H1 (cell line): ENCODE results near the gene ARPC2. TPM values are rescaled to one million over a fixed set of nuclear protein-coding genes. Genes with fewer than 3 reads are reported as not detected.

Experiments used
- CTCF ChIA-PET: fragments of 300-600 bp; sonication (Branson Sonifier 250); formaldehyde crosslinking; loops from one replicate; lab custom pipeline; 2021; ENCODE audit not compliant: partially characterized antibody; lab: Charles Lee
- POLR2A ChIA-PET: fragments of 300-600 bp; sonication (Branson Sonifier 250); formaldehyde crosslinking; loops from one replicate; lab custom pipeline; 2021; ENCODE audit warnings: inconsistent platforms; ENCODE audit not compliant: partially characterized antibody; lab: Charles Lee
- DNase-seq, 2 experiments: peaks; one replicate each; pipeline versions ENCODE4 v3.0.0 to v3.0.0-alpha.2; 2010 to 2022; ENCODE audit warnings: low spot score in 2 of 2, low read depth in 1 of 2, mixed read lengths in 1 of 2
- FAIRE-seq: peaks from 2 replicates; lab custom pipeline; 2011; peaks lifted over from hg19 to GRCh38; lab: Jason Lieb, UNC
- H2AFZ ChIP-seq: 2 replicates; pipeline ENCODE4 v1.8.1; 2012; ENCODE audit warnings: low read length, inconsistent platforms
- H2AK5ac ChIP-seq: 2 replicates; pipeline ENCODE4 v1.6.1; 2013; ENCODE audit warnings: low read depth, low read length
- H2BK120ac ChIP-seq: replicated peaks from 2 replicates; pipeline ENCODE3; 2013; ENCODE audit warnings: low read depth, low read length, inconsistent platforms
- H2BK12ac ChIP-seq: 2 replicates; pipeline ENCODE4 v1.6.1; 2013; ENCODE audit warnings: low read depth, low read length
- H2BK15ac ChIP-seq: 2 replicates; pipeline ENCODE4 v1.6.1; 2013; ENCODE audit warnings: low read length
- H2BK20ac ChIP-seq: 2 replicates; pipeline ENCODE4 v1.6.1; 2013; ENCODE audit warnings: low read length
- H2BK5ac ChIP-seq: 2 replicates; pipeline ENCODE4 v1.6.1; 2013; ENCODE audit warnings: low read depth, low read length
- H3K14ac ChIP-seq: 2 replicates; pipeline ENCODE4 v1.6.1; 2013; ENCODE audit warnings: inconsistent platforms; ENCODE audit not compliant: insufficient read length
- H3K18ac ChIP-seq: 2 replicates; pipeline ENCODE4 v1.6.1; 2013; ENCODE audit warnings: low read length; ENCODE audit errors: extremely low read depth
- H3K23ac ChIP-seq: 2 replicates; pipeline ENCODE4 v1.6.1; 2013; ENCODE audit warnings: inconsistent platforms; ENCODE audit not compliant: insufficient read length
- H3K23me2 ChIP-seq: 2 replicates; pipeline ENCODE4 v1.6.1; 2013; ENCODE audit warnings: low read depth, low read length
- H3K27ac ChIP-seq: 2 replicates; pipeline ENCODE4 v1.6.1; 2011; ENCODE audit warnings: low read depth, low read length, inconsistent platforms
- H3K27me3 ChIP-seq, 4 experiments: replicated peaks in 1 of 4; 1 replicate in 1 of 4; 2 replicates in 3 of 4; pipeline versions ENCODE4 v1.6.1 to v1.8.1; 2011 to 2013; ENCODE audit warnings: low read length in 3 of 4, mild to moderate bottlenecking in 3 of 4, inconsistent platforms in 2 of 4, mixed read lengths in 2 of 4, moderate library complexity in 1 of 4; ENCODE audit not compliant: control insufficient read depth in 3 of 4, insufficient read depth in 3 of 4; ENCODE audit errors: extremely low read depth in 1 of 4
- H3K36me3 ChIP-seq, 4 experiments: 2 replicates each; pipeline versions ENCODE4 v1.6.1 to v1.8.1; 2011 to 2013; ENCODE audit warnings: mild to moderate bottlenecking in 4 of 4, low read length in 3 of 4, moderate library complexity in 2 of 4, control low read depth in 1 of 4, inconsistent platforms in 1 of 4; ENCODE audit not compliant: insufficient read depth in 4 of 4, control insufficient read depth in 2 of 4
- H3K4ac ChIP-seq: replicated peaks from 2 replicates; pipeline ENCODE3; 2013; ENCODE audit warnings: low read length, low read depth, mixed read lengths, inconsistent platforms; ENCODE audit not compliant: insufficient read length
- H3K4me1 ChIP-seq, 4 experiments: replicated peaks in 1 of 4; 1 replicate in 1 of 4; 2 replicates in 3 of 4; pipeline versions ENCODE4 v1.6.1 to v1.8.1; 2011 to 2013; ENCODE audit warnings: low read length in 3 of 4, inconsistent platforms in 2 of 4, mixed read lengths in 1 of 4; ENCODE audit not compliant: insufficient read depth in 4 of 4, control insufficient read depth in 3 of 4
- H3K4me2 ChIP-seq, 2 experiments: 2 replicates each; pipeline versions ENCODE4 v1.6.1 to v1.8.1; 2011 to 2013; ENCODE audit warnings: low read depth in 2 of 2, low read length in 2 of 2, control low read depth in 1 of 2, inconsistent platforms in 1 of 2, mild to moderate bottlenecking in 1 of 2; ENCODE audit not compliant: insufficient read depth in 1 of 2
- H3K4me3 ChIP-seq, 4 experiments: fragments of 200-600, 300-600 bp in 1 of 4; sonication (generic), shearing (Covaris generic), sonication (Bioruptor Twin) in 1 of 4; 2 replicates each; pipeline versions ENCODE4 v1.5.1 to v1.8.1; 2011 to 2016; ENCODE audit warnings: low read length in 4 of 4, low read depth in 3 of 4, control low read depth in 2 of 4, inconsistent platforms in 2 of 4, mild to moderate bottlenecking in 2 of 4, mixed read lengths in 1 of 4, moderate library complexity in 1 of 4; ENCODE audit not compliant: insufficient read depth in 2 of 4; ENCODE audit errors: extremely low read depth in 1 of 4
- H3K56ac ChIP-seq: replicated peaks from 2 replicates; pipeline ENCODE3; 2013; ENCODE audit warnings: low read depth, mild to moderate bottlenecking, mixed read lengths, low read length, inconsistent platforms; ENCODE audit not compliant: insufficient read length
- H3K79me1 ChIP-seq: 2 replicates; pipeline ENCODE4 v1.6.1; 2013; ENCODE audit warnings: low read depth, low read length, control low read depth
- H3K79me2 ChIP-seq, 2 experiments: 2 replicates each; pipeline versions ENCODE4 v1.6.1 to v1.8.1; 2012 to 2013; ENCODE audit warnings: low read length in 2 of 2, mild to moderate bottlenecking in 2 of 2, inconsistent platforms in 1 of 2; ENCODE audit not compliant: insufficient read depth in 2 of 2, control insufficient read depth in 1 of 2
- H3K9ac ChIP-seq, 4 experiments: replicated peaks in 1 of 4; 1 replicate in 1 of 4; 2 replicates in 3 of 4; pipeline versions ENCODE4 v1.6.1 to v1.8.1; 2011 to 2013; ENCODE audit warnings: low read depth in 3 of 4, low read length in 3 of 4, control low read depth in 2 of 4, mild to moderate bottlenecking in 2 of 4, moderate library complexity in 2 of 4, inconsistent platforms in 1 of 4; ENCODE audit errors: extremely low read depth in 1 of 4
- H3K9me3 ChIP-seq, 2 experiments: 2 replicates each; pipeline versions ENCODE4 v1.6.1 to v1.8.1; 2012 to 2013; ENCODE audit warnings: mild to moderate bottlenecking in 2 of 2, moderate library complexity in 2 of 2, control low read depth in 1 of 2, inconsistent platforms in 1 of 2, low read depth in 1 of 2, low read length in 1 of 2, mixed read lengths in 1 of 2; ENCODE audit not compliant: insufficient read depth in 2 of 2
- H4K20me1 ChIP-seq, 2 experiments: replicated peaks in 1 of 2; 2 replicates each; pipeline versions ENCODE3 to v1.8.1; 2011 to 2013; ENCODE audit warnings: inconsistent platforms in 2 of 2, low read length in 2 of 2, mild to moderate bottlenecking in 1 of 2; ENCODE audit not compliant: insufficient read depth in 2 of 2, control insufficient read depth in 1 of 2
- H4K5ac ChIP-seq: 2 replicates; pipeline ENCODE4 v1.6.1; 2013; ENCODE audit warnings: low read length, low read depth, mixed read lengths, inconsistent platforms; ENCODE audit not compliant: insufficient read length
- H4K8ac ChIP-seq: 2 replicates; pipeline ENCODE4 v1.8.0; 2013; ENCODE audit warnings: mild to moderate bottlenecking, moderate library complexity, low read length, inconsistent platforms; ENCODE audit not compliant: insufficient read depth; ENCODE audit errors: extremely low read depth
- H4K91ac ChIP-seq: replicated peaks from 2 replicates; pipeline ENCODE3; 2013; ENCODE audit warnings: low read length, mixed read lengths, inconsistent platforms; ENCODE audit not compliant: insufficient read length
- CHD2 ChIP-seq: IDR thresholded peaks from 2 replicates; pipeline ENCODE4 v1.6.1; 2012; ENCODE audit warnings: low read length, improper control_type of control experiment
- EGR1 ChIP-seq: IDR thresholded peaks from 2 replicates; pipeline ENCODE4 v1.6.1; 2011; ENCODE audit warnings: low read depth, low read length, borderline replicate concordance
- GTF2F1 ChIP-seq: IDR thresholded peaks from 2 replicates; pipeline ENCODE4 v1.6.1; 2012; ENCODE audit warnings: low read depth, low read length, improper control_type of control experiment, borderline replicate concordance
- JUND ChIP-seq: IDR thresholded peaks from 2 replicates; pipeline ENCODE4 v1.6.1; 2011; ENCODE audit warnings: mild to moderate bottlenecking, improper control_type of control experiment, low read length
- KDM4A ChIP-seq: IDR thresholded peaks from one replicate; pipeline ENCODE4 v1.7.1; 2012; ENCODE audit warnings: low read depth, mild to moderate bottlenecking, moderate library complexity, low read length, inconsistent platforms; ENCODE audit not compliant: severe bottlenecking
- PHF8 ChIP-seq: fragments of 200-600 bp; sonication (generic); conservative IDR thresholded peaks from 2 replicates; pipeline ENCODE4 v1.7.1; 2012; ENCODE audit warnings: low read depth, mild to moderate bottlenecking, inconsistent platforms, low read length, moderate library complexity
- RFX5 ChIP-seq: IDR thresholded peaks from 2 replicates; pipeline ENCODE4 v1.6.1; 2011; ENCODE audit warnings: low read depth, low read length, improper control_type of control experiment, borderline replicate concordance
- RNF2 ChIP-seq: fragments of 200-900, 300-1000 bp; sonication (generic); IDR thresholded peaks from 2 replicates; pipeline ENCODE4 v1.7.1; 2016; ENCODE audit warnings: borderline replicate concordance, low read depth, mild to moderate bottlenecking, antibody characterized with exemption, low read length; ENCODE audit not compliant: poor library complexity, severe bottlenecking; ENCODE audit errors: missing control alignments
- ZNF274 ChIP-seq: IDR thresholded peaks from 2 replicates; pipeline ENCODE4 v1.7.0; 2012; ENCODE audit warnings: low read length, borderline replicate concordance; ENCODE audit errors: extremely low read depth
- WGBS, 2 experiments: shearing (Covaris generic) in 1 of 2; methylation state at CpG; one replicate each; pipeline versions ENCODE4 v1.1.6 to v1.1.7; 2013 to 2015; ENCODE audit warnings: low lambda C conversion rate in 2 of 2, mixed read lengths in 2 of 2, inconsistent platforms in 1 of 2, low coverage in 1 of 2, missing lambda C conversion rate in 1 of 2; ENCODE audit not compliant: insufficient replicate concordance in 2 of 2, insufficient coverage in 1 of 2, insufficient read length in 1 of 2; ENCODE audit errors: extremely low coverage in 1 of 2, missing lambda C conversion rate in 1 of 2; 5-methylcytosine and 5-hydroxymethylcytosine counted together
- polyA plus RNA-seq, 7 experiments: library from polyadenylated mRNA; depleted of rRNA in 3 of 7; stranded (reverse) in 5 of 7; unstranded in 2 of 7; fragments of >200 nt in 5 of 7; fragments of 200-250 nt in 2 of 7; gene quantifications; 1 replicate in 5 of 7; 2 replicates in 1 of 7; 4 replicates in 1 of 7; pipeline versions ENCODE4 v1.2.1 to v1.2.3, GENCODE V29; 2011 to 2013; ENCODE audit warnings: missing spikeins in 2 of 7, mixed read lengths in 2 of 7
- total RNA-seq: library from RNA; stranded (reverse); fragmentation: NEBNext Ultra II Directional; extraction: Animal tissue kit (Norgen Biotek cat#: 25700); gene quantifications from 2 replicates; pipeline ENCODE4 v1.2.1, GENCODE V29; 2021

ARPC2 gene
- total and polyA plus RNA-seq, 2 of the 8 experiments (the other 6 are each of a cell fraction or from before 2014, with no cell fraction given), result 174 to 195 TPM

DNA sequence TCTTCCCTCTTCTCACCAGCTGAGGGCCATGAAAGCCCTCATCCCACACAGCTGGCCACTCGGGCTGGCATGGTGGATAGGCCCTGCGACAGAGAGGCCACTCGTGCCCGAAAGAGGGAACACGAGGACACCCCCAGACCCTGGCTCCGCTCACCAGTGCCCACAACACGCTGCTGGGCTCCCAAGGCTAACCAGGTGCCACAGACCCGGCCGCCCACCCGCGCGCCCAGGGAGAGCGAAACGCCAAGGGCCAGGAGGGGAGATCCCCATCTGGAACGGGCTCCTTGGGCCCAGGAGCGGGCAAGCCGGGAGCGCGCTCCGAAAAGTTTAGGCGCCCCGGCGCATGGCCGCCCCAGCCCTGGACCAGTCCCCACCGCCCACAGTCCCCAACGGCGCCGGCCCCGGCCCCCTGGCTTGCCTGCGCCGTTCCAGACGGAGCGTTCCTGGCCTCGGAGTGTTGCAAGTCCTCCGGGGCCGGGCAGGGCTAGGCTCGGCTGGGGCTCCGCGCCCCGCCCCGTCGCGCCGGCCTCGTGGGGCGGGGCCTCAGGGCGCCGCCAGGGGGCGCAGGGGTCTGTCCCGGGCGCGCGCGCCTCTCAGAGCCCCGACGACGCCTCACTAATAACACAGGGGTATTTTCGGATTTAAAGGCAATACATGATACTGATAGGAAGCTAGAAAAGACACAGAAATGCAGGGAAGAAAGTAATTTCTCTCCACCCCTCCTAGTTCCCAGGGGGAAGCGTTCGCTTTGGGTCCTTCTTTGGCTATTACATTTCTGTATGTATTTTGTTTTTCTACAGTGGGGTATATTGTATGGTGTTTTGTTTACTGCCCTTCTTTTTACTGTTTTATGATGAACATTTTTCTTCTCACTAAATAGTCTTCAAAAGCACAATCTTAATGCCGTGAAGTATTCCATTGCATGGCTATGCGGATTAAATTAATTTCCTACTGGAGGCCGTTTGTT lies 75.3 kb downstream of the ARPC2 start, which contains the start of gene TMBIM1:
Gene TMBIM1 (minus strand): TSS at position 456 of the 967 bp plus-strand sequence. CDS start 10,362 bp downstream, outside the sequence.
- peak within 1 kb of the TSS; percentile 36 for H3K18ac ChIP-seq
- H2BK20ac ChIP-seq, result no peak within 1 kb of the TSS
- 15% methylated on average over 36 of the region's 63 CpGs; no CpG with 5 or more reads in 1 of the 2 experiments for WGBS, 2 experiments
- H2BK120ac ChIP-seq, result no peak within 1 kb of the TSS
- H4K5ac ChIP-seq, result no peak within 1 kb of the TSS
- no peaks in the 10 kb centered on the region for H4K20me1 ChIP-seq
- H2AK5ac ChIP-seq, result no peak within 1 kb of the TSS
- H2AFZ ChIP-seq, result peak within 1 kb of the TSS; percentile 82; the same call in 1 of the 2 replicates
- H2BK15ac ChIP-seq, result no peak within 1 kb of the TSS
- DNase-seq (peak in 1 of 2 experiments; percentile 88), FAIRE-seq (no peak)
- no peak within 1 kb of the TSS for H3K27ac ChIP-seq
- peak within 1 kb of the TSS; percentile 43 to 62 (median 58) for H3K9ac ChIP-seq
- no peak within 1 kb of the TSS for H3K56ac ChIP-seq
- H3K27me3 ChIP-seq, result no peaks in the 10 kb centered on the region
- H3K4ac ChIP-seq, result no peak within 1 kb of the TSS
- H2BK12ac ChIP-seq, result peak within 1 kb of the TSS; percentile 77
- ChIA-PET POLR2A (interaction anchor here (0.6 to 1.7 kb wide), 3 partner anchors 10 to 101 kb away, joined by 3 read pairs; no protein-coding TSS in a partner anchor), CTCF (interaction anchor here (0.6 to 12.1 kb wide), 16 partner anchors 10 to 156 kb away, joined by 3 to 94 read pairs (median 4); partner anchors contain the start of genes AAMP, CATIP and PNKD)
- H3K23ac ChIP-seq, result no peak within 1 kb of the TSS
- H3K4me2 ChIP-seq, result peak within 1 kb of the TSS; percentile 72 to 82
- H3K36me3 ChIP-seq, result no peaks in the 10 kb centered on the region
- H3K23me2 ChIP-seq, result peaks cover 5% of the 10 kb centered on the region; the same call in 1 of the 2 replicates
- H3K9me3 ChIP-seq, result no peaks in the 10 kb centered on the region
- H4K8ac ChIP-seq, result peak within 1 kb of the TSS; percentile 15
- no peak within 1 kb of the TSS for H3K14ac ChIP-seq
- peak within 1 kb of the TSS; percentile 51 to 66 (median 64) for H3K4me3 ChIP-seq
- H3K79me1 ChIP-seq, result no peaks in the 10 kb centered on the region
- H3K4me1 ChIP-seq, result peaks cover 0 to 9% (median 4%) of the 10 kb centered on the region in 4 experiments; a peak in 6 of 7 replicates
- no peaks in the 10 kb centered on the region for H3K79me2 ChIP-seq
- H2BK5ac ChIP-seq, result no peak within 1 kb of the TSS; the same call in 1 of the 2 replicates
- H4K91ac ChIP-seq, result peak within 1 kb of the TSS; percentile 0
- TF ChIP-seq RFX5, result no peak
- no peak for TF ChIP-seq ZNF274
- peak; percentile 56; the same call in 1 of the 2 replicates for TF ChIP-seq PHF8
- TF ChIP-seq GTF2F1, result no peak
- no peak for TF ChIP-seq CHD2
- no peak for TF ChIP-seq JUND
- TF ChIP-seq KDM4A, result peak; percentile 82
- TF ChIP-seq EGR1, result no peak
- TF ChIP-seq RNF2, result no peak
